ENCODE data around the gene LAMTOR4. TPM values are rescaled to one million over a fixed set of nuclear protein-coding genes. Genes with fewer than 3 reads are reported as not detected.
A peak's percentile ranks its signal among the peaks of the same experiment; 100 is the strongest.

Gene LAMTOR4
- total RNA-seq, 1 donor from 2014 or later = 100 TPM

DNA sequence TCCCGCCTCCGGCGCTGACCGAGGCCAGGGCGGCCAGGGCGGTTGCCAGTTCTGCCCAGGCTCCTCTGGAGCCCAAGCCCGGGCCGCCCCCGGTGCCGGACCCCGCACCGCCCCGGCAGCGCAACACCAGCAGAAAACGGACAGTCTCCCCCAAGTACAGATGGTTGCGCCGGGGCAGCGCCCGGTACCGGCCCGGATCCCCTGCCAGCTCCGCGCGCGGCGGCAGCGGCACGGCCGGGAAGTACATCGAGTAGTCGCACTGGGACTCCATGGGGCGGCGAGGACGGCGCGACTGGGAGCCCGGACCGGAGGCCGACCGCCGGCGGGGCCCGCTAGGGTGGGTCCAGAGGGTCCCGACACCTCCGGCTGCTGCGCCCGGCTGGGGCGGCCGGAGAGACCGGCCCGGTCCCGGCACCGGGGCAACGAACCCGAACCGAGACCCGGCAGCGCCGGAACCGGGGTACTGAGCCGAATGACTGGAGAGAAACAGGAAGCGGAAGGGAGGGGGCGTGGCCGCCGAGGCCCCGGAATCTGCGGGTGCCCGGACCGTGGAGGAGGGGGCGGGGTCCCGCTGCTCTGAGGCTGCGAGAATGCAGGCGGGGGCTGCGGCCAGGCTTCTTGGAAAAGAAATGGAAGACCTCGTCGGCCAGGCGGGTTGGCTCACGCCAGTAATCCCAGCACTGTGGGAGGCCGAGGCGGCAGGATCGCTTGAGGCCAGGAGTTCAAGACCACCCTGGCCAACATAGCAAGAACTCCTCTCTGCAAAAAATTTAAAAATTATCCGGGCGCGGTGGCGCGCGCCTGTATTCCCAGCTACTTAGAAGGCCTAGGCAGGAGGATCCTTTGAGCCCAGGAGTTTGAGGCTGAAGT is 9.7 kb downstream of the LAMTOR4 start, which contains the start of gene TRAPPC14:
Gene TRAPPC14, minus strand, starts transcription at position 495 of the 870 bp plus-strand sequence. Its CDS starts 224 bp downstream, at position 271.
- Histone ChIP-seq H3K4me3 (peak within 1 kb of the TSS; percentile 95), H3K9me3 (replicated peaks) (no peaks in the 10 kb centered on the region), H3K27me3 (ENCODE audit: low read depth) (no peaks in the 10 kb centered on the region), H3K36me3 (peaks cover 33% of the 10 kb centered on the region), H3K4me1 (peaks cover 26% of the 10 kb centered on the region), H3K27ac (replicated peaks) (peak within 1 kb of the TSS; percentile 87)
- DNase-seq = peak; percentile 95
- TF ChIP-seq CTCF (IDR thresholded peaks at IDR 0.05; ENCODE audit: borderline replicate concordance) = no peak
- intact Hi-C loops (cut with micrococcal nuclease) = no loop called here

DNA sequence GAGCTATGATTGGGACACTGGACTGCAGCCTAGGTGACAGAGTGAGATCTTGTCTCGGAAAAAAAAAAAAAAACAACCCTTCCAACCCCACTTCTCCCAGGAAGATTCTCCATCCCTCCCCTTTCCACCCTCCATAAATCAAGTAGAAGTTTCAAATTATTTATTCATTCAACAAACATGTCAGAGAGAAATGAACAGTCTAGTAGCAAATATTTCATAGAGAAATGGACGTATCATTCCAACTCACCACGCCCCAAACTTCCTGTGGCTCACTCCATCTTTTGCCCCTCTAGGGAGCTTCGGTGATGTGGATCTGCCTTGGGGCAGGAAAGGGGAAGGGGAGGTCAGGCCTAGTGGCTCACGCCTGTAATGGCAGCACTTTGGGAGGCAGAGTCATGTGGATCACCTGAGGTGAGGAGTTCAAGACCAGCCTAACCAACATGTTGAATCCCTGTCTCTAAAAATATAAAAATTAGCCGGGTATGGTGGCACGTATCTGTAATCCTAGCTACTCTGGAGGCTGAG is 10.4 kb downstream of the LAMTOR4 start:
- no peak for TF ChIP-seq CTCF (IDR thresholded peaks at IDR 0.05; ENCODE audit: borderline replicate concordance)
- H3K27me3 ChIP-seq (ENCODE audit: low read depth) = peaks cover 3% of the 10 kb centered on the region
- H3K4me1 ChIP-seq = peaks cover 26% of the 10 kb centered on the region
- peak overlapping the region; percentile 95 for H3K4me3 ChIP-seq
- H3K9me3 ChIP-seq (replicated peaks) = no peaks in the 10 kb centered on the region
- H3K36me3 ChIP-seq = peaks cover 26% of the 10 kb centered on the region
- H3K27ac ChIP-seq (replicated peaks) = peak overlapping the region; percentile 87
- intact Hi-C loops (cut with micrococcal nuclease) = no loop called here
- no peak for DNase-seq

GRCh38 chr7:100160067-100160466 is 11.3 kb downstream of the LAMTOR4 start:
- no peak overlapping the region for H3K4me3 ChIP-seq
- peaks cover 17% of the 10 kb centered on the region for H3K36me3 ChIP-seq
- TF ChIP-seq CTCF (IDR thresholded peaks at IDR 0.05; ENCODE audit: borderline replicate concordance) = no peak
- no peaks in the 10 kb centered on the region for H3K9me3 ChIP-seq (replicated peaks)
- H3K27me3 ChIP-seq (ENCODE audit: low read depth) = peaks cover 7% of the 10 kb centered on the region
- H3K4me1 ChIP-seq = peaks cover 26% of the 10 kb centered on the region
- H3K27ac ChIP-seq (replicated peaks) = no peak overlapping the region
- intact Hi-C loops (cut with micrococcal nuclease) = no loop called here
- DNase-seq = no peak

GRCh38 chr7:100163006-100163531 is 14.4 kb downstream of the LAMTOR4 start:
- Histone ChIP-seq H3K4me3 (no peak overlapping the region), H3K27me3 (ENCODE audit: low read depth) (peaks cover 33% of the 10 kb centered on the region), H3K9me3 (replicated peaks) (no peaks in the 10 kb centered on the region), H3K36me3 (no peaks in the 10 kb centered on the region), H3K27ac (replicated peaks) (no peak overlapping the region), H3K4me1 (peaks cover 24% of the 10 kb centered on the region)
- no peak for DNase-seq
- TF ChIP-seq CTCF (IDR thresholded peaks at IDR 0.05; ENCODE audit: borderline replicate concordance) = no peak
- intact Hi-C loops (cut with micrococcal nuclease) = no loop called here

DNA sequence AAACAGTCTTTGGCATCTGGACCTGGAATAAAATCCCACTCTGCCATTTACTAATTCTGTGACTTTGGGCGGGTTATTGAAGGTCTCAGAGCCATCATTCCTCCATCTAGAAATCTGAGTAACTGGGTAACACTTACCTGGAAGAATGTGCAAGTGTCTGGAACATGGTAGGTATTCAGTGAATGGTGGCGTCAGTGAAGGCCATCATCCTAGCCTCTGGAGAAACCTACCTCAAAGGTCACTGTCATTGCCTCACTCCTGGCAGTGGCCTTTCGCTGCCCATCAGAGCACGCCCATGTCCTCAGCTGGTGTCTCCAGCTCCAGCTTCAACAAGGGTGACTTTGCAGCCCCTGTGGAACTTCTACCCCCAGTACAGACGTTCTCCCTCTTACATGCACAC is 15.2 kb downstream of the LAMTOR4 start:
- peaks cover 24% of the 10 kb centered on the region for H3K4me1 ChIP-seq
- H3K27ac ChIP-seq (replicated peaks) = no peak overlapping the region
- intact Hi-C loops (cut with micrococcal nuclease) = no loop called here
- TF ChIP-seq CTCF (IDR thresholded peaks at IDR 0.05; ENCODE audit: borderline replicate concordance) = no peak
- H3K9me3 ChIP-seq (replicated peaks) = no peaks in the 10 kb centered on the region
- peaks cover 38% of the 10 kb centered on the region for H3K27me3 ChIP-seq (ENCODE audit: low read depth)
- DNase-seq = no peak
- H3K4me3 ChIP-seq = no peak overlapping the region
- no peaks in the 10 kb centered on the region for H3K36me3 ChIP-seq
